A549 treated with ZK216348 at 1 μM for 4 hours (cell line): Measurements from ENCODE around the gene GARS1. TPM values are rescaled to one million over a fixed set of nuclear protein-coding genes. Genes with fewer than 3 reads are reported as not detected.

ENCODE experiments used
- total RNA-seq: library from RNA; stranded (reverse); fragments of 200-300 nt; extraction: Qiagen RNA extraction; gene quantifications from 5 replicates; pipeline ENCODE4 v1.2.3, GENCODE V29; 2022; ENCODE audit warnings: low read depth

GARS1 gene, protein sequence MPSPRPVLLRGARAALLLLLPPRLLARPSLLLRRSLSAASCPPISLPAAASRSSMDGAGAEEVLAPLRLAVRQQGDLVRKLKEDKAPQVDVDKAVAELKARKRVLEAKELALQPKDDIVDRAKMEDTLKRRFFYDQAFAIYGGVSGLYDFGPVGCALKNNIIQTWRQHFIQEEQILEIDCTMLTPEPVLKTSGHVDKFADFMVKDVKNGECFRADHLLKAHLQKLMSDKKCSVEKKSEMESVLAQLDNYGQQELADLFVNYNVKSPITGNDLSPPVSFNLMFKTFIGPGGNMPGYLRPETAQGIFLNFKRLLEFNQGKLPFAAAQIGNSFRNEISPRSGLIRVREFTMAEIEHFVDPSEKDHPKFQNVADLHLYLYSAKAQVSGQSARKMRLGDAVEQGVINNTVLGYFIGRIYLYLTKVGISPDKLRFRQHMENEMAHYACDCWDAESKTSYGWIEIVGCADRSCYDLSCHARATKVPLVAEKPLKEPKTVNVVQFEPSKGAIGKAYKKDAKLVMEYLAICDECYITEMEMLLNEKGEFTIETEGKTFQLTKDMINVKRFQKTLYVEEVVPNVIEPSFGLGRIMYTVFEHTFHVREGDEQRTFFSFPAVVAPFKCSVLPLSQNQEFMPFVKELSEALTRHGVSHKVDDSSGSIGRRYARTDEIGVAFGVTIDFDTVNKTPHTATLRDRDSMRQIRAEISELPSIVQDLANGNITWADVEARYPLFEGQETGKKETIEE
- total RNA-seq, result 143 to 185 TPM (median 155 TPM) in 5 replicates

DNA sequence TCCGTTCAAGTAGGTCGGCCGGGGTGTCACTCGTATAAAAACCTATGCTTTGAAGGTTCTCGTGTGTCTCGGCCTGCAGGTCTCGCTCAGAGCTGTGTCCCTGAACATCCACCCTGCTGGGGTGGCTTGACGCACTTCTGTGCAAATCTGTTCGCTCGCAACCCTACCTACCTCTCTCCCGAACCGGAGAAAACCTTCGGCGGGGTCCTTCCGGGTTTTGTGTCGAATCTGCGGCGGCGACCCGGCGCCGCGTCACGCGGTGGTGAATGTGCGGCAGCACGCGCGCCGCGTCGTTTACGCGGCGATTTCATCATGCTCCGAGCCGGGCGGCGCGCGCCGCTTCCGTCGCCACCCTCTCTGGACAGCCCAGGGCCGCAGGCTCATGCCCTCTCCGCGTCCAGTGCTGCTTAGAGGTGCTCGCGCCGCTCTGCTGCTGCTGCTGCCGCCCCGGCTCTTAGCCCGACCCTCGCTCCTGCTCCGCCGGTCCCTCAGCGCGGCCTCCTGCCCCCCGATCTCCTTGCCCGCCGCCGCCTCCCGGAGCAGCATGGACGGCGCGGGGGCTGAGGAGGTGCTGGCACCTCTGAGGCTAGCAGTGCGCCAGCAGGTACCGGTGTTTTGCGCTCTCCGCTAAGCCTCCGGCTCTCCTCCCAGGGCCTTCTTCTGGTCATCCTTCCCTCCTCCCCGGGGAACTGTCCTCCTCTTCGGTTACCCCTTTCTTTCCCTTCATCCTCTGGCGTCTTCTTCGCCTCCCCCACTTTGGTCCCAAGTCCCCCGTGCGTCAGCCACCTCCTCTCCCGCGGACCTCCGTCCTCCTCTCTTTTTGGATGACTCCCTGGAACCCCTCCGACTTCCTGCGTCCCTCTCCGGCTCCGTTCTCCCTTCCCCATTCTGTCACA lies at the start of gene GARS1:
Gene GARS1 (plus strand): TSS at position 339 of the 896 bp plus-strand sequence. CDS start 44 bp downstream, at position 383.

GRCh38 chr7:30682212-30683083 lies 87.8 kb downstream of the GARS1 start, which contains the start of gene CRHR2:
CRHR2 (minus strand) TSS chr7:30682456; CDS start chr7:30682280, 176 bp downstream.

Other genes with a start within 250 kb of the GARS1 start
- 4.1 to 7.1 TPM (median 5.7 TPM) in 5 replicates for gene NOD1, start 116.1 kb upstream of the GARS1 start, total RNA-seq
- 67.5 to 110 TPM (median 74.4 TPM) in 5 replicates for gene GGCT, start 90.0 kb upstream of the GARS1 start, total RNA-seq
- not detected in 5 replicates for gene CRHR2, start 87.6 kb downstream of the GARS1 start, total RNA-seq
- not detected in 5 replicates for gene INMT, start 157.3 kb downstream of the GARS1 start, total RNA-seq
- gene MINDY4, start 176.5 kb downstream of the GARS1 start, total RNA-seq, result 2.7 to 2.9 TPM (median 2.7 TPM) in 5 replicates